Ectodermal cell (in vitro differentiated cells): ENCODE results near the gene GFOD2.
"Not testable (repeated sequence)": the region's sequence is repeated elsewhere in the genome, so short reads cannot be mapped to it uniquely, and the experiment has no call there.

ENCODE experiments used
- H3K27ac ChIP-seq: 2 replicates; pipeline ENCODE4 v1.7.0; 2013; ENCODE audit warnings: mild to moderate bottlenecking, low read depth, low read length; ENCODE audit not compliant: insufficient read depth, poor library complexity, severe bottlenecking
- H3K27me3 ChIP-seq: 2 replicates; pipeline ENCODE4 v1.7.0; 2013; ENCODE audit warnings: mild to moderate bottlenecking, low read length; ENCODE audit not compliant: insufficient read depth, control insufficient read depth, poor library complexity, severe bottlenecking
- H3K36me3 ChIP-seq: one replicate; pipeline ENCODE4 v1.7.0; 2013; ENCODE audit warnings: low read length; ENCODE audit not compliant: control insufficient read depth, insufficient read depth
- H3K4me1 ChIP-seq: one replicate; pipeline ENCODE4 v1.7.0; 2013; ENCODE audit warnings: low read length; ENCODE audit not compliant: control insufficient read depth, insufficient read depth
- H3K4me3 ChIP-seq: 2 replicates; pipeline ENCODE4 v1.7.0; 2013; ENCODE audit warnings: low read depth, low read length, control low read depth; ENCODE audit not compliant: insufficient read depth
- H3K9me3 ChIP-seq: 2 replicates; pipeline ENCODE4 v1.7.0; 2013; ENCODE audit warnings: mild to moderate bottlenecking, low read length, moderate library complexity; ENCODE audit not compliant: control insufficient read depth
- WGBS, 2 experiments: methylation state at CpG; one replicate each; pipeline ENCODE4 v1.1.7; 2013; ENCODE audit warnings: missing lambda C conversion rate in 2 of 2; 5-methylcytosine and 5-hydroxymethylcytosine counted together

The GFOD2 gene

DNA sequence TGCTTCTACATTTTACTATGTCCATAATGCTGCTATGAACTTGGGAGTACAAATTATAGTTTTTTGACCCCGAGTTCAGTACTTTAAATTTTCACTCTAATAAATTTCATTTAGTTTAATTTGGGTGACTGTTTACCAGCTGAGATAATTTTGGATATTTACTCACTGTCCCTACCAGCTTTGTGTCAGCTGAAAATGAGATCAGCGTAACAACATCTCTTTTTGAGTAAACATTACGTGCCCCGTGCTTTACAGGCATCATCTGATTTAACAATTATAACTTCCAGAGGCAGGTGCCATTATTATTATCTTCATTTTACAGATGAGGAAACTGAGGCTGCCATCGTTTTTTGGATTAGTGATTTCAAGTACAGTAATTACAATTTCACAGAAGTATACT, 15.0 kb downstream of the GFOD2 start:
- no peak overlapping the region for H3K27ac ChIP-seq
- WGBS, 2 experiments, result 93 to 99% methylated on average over 4 of the region's 5 CpGs
- no peaks in the 10 kb centered on the region for H3K36me3 ChIP-seq
- H3K9me3 ChIP-seq, result no peaks in the 10 kb centered on the region
- H3K4me1 ChIP-seq, result peaks cover 7% of the 10 kb centered on the region
- H3K27me3 ChIP-seq, result no peaks in the 10 kb centered on the region
- H3K4me3 ChIP-seq, result no peak overlapping the region

DNA sequence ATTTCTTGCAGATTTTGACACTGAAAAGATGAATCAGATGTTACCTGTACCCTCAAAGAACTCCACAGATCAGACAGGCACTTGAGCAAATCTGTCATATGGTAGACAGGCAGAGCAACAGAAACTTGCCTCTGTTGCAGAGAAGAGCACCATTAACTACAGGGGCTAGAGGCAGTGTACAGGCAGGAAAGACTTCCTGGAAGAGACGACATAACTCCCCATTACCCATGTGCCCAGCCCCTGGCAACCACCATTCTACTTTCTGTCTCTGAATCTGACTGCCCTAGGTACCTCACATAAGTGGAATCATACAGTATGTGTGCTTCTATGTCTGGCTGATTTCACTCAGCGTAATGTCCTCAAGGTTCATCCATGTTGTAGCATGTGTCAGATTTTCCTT, 15.5 kb downstream of the GFOD2 start:
- Histone ChIP-seq H3K27me3 (no peaks in the 10 kb centered on the region), H3K36me3 (no peaks in the 10 kb centered on the region), H3K4me3 (no peak overlapping the region), H3K27ac (no peak overlapping the region), H3K4me1 (peaks cover 7% of the 10 kb centered on the region), H3K9me3 (no peaks in the 10 kb centered on the region)
- 89 to 91% methylated on average over 2 of the region's 2 CpGs for WGBS, 2 experiments

DNA sequence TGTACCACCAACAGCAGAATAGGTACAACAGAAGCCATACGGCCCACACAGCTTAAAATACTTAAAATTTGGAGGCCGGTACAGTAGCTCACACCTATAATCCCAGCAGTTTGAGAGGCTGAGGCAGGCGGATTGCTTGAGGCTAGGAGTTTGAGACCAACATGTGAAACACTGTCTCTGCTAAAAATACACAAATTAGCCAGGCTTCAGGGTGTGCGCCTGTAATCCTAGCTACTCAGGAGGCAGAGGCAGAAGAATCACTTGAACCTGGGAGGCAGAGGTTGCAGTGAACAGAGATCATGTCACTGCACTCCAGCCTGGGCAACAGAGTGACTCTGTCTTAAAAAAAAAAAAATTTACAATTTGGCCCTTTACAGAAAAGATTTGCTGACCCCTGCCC, 17.0 kb downstream of the GFOD2 start:
- H3K9me3 ChIP-seq, result no peaks in the 10 kb centered on the region
- peaks cover 7% of the 10 kb centered on the region for H3K4me1 ChIP-seq
- no peak overlapping the region for H3K27ac ChIP-seq
- H3K36me3 ChIP-seq, result no peaks in the 10 kb centered on the region
- H3K27me3 ChIP-seq, result no peaks in the 10 kb centered on the region
- no peak overlapping the region for H3K4me3 ChIP-seq
- 92 to 93% methylated on average over 4 of the region's 4 CpGs for WGBS, 2 experiments

DNA sequence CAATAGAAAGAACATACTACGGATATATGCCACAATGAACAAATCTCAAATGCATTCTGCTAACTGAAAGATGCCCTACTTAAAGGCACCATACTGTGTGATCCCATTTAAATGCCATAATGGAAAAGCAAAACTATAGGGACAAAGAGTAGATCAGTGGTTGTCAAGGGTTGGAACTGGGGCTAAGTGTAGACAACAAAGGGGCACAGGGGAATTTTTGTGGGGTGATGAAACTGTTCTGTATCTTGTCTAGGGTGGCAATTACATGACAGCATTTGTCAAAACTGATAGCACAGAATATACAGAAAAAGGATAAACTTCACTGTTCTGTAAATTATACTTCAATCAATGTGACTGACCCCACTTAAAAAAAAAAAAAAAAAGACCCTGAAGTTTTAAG, 17.7 kb downstream of the GFOD2 start:
- no peak overlapping the region for H3K27ac ChIP-seq
- H3K4me3 ChIP-seq, result no peak overlapping the region
- 94 to 100% methylated on average over 1 of the region's 1 CpG for WGBS, 2 experiments
- no peaks in the 10 kb centered on the region for H3K9me3 ChIP-seq
- H3K4me1 ChIP-seq, result peaks cover 7% of the 10 kb centered on the region
- no peaks in the 10 kb centered on the region for H3K27me3 ChIP-seq
- no peaks in the 10 kb centered on the region for H3K36me3 ChIP-seq

DNA sequence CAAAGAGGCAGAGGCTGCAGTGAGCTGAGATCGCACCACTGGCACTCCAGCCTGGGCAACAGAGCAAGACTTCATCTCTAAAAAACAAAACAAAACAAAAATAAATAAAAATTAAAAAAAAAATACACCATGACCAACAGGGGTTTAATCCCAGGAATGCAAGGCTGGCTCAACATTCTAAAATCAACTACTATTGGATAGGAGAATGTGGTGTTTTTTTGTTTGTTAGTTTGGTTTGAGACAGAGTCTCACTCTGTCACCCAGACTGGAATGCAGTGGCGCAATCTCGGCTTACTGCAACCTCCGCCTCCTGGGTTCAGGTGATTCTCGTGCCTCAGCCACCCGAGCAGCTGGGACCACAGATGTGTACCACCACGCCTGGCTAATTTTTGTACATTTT, 19.9 kb downstream of the GFOD2 start:
- H3K36me3 ChIP-seq, result no peaks in the 10 kb centered on the region
- 95% methylated on average over 7 of the region's 7 CpGs for WGBS, 2 experiments
- H3K4me1 ChIP-seq, result peaks cover 7% of the 10 kb centered on the region
- no peak overlapping the region for H3K4me3 ChIP-seq
- no peaks in the 10 kb centered on the region for H3K27me3 ChIP-seq
- no peaks in the 10 kb centered on the region for H3K9me3 ChIP-seq
- no peak overlapping the region for H3K27ac ChIP-seq

DNA sequence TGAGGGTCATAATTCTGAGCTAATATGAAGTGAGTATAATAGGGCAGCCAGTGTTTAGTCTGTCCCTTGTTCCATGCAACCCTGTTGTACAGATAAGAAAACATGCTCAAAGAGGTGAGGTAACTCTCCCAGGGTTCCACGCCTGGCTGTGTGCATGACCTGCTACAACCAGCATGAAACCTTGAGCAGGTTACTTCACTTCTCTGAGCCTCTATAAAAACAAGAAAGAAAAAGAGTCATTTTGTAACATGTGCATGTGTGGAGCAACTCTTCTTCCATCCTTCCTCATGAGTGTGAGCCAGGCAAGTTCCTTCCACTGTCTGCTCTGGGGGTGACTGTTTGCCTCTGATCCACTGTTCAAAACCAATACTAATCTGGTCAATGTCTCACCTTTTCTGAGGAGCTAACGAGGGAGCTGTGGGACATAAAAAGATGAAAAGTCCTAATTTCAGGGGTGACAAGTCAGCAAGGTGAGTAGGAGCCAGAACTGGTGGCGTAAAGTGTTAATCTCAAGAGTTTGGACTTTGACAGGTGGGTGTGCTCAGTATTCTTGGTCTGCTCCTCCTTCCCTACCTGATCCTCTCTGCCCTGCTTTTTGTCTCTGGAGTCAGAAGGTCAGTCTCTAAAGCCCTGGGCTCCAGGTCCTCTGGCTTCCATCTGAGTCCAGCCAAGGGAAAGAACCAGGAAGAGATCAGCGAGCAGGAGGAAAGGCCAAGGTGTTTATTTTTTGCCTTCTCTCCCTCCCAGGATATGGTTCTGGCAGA, 21.5 kb downstream of the GFOD2 start:
- H3K9me3 ChIP-seq, result no peaks in the 10 kb centered on the region
- H3K4me3 ChIP-seq, result no peak overlapping the region
- H3K27me3 ChIP-seq, result no peaks in the 10 kb centered on the region
- H3K36me3 ChIP-seq, result no peaks in the 10 kb centered on the region
- H3K27ac ChIP-seq, result no peak overlapping the region
- WGBS, 2 experiments, result 94% methylated on average over 4 of the region's 4 CpGs
- H3K4me1 ChIP-seq, result peaks cover 7% of the 10 kb centered on the region

DNA sequence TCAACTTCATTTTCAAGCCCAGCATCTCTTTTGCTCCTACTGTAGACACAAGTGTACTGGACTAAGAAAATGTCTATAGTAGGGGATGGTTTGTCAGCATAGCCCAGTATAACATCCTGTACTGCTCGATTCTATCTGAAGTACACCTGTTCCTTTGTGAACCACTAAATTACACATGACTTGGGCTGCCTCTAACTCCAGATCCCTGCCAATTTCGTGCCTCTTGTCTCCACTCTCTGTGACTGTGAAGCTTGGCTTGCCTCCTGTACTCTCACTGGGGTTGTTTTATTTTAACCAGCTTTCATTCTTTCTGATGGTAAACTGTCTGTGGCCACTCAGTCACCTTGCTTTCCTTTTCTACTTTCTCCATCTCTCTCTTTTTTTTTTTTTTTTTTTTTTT, 24.5 kb downstream of the GFOD2 start:
- Histone ChIP-seq H3K27me3 (no peaks in the 10 kb centered on the region), H3K4me1 (no peaks in the 10 kb centered on the region), H3K27ac (no peak overlapping the region), H3K9me3 (no peaks in the 10 kb centered on the region), H3K4me3 (no peak overlapping the region), H3K36me3 (peaks cover 2% of the 10 kb centered on the region)
- WGBS, 2 experiments, result 89 to 94% methylated on average over 2 of the region's 2 CpGs

DNA sequence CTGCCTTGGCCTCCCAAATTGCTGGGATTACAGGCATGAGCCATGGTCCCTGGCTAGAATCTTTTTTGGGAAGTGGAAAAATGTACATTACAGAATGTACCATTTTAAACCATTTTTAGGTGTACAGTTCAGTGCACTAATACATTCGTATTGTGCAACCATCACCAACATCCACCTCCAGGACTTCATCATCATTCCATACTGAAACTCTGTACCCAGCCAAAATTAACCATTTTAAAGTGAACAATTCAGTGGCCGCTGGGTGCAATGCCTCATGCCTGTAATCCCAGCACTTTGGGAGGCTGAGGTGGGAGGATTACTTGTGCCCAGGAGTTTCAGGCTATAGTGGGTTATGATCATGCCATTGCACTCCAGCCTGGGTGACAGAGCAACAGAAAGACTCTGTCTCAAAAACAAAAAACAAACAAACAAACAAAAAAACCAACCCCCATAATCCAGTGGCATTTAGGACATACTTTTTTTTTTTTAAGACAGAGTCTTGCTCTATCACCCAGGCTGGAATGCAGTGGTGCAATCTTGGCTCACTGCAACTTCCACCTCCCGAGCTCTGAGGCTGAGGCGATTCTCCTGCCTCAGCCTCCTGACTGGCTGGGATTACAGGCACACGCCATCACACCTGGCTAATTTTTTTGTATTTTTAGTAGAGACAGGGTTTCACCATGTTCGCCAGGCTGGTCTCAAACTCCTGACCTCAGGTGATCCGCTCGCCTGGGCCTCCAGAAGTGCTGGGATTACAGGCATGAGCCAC, 25.4 kb downstream of the GFOD2 start:
- WGBS, 2 experiments, result 95 to 96% methylated on average over 8 of the region's 8 CpGs
- not testable (repeated sequence) for H3K27me3 ChIP-seq, H3K4me1 ChIP-seq, H3K36me3 ChIP-seq, H3K27ac ChIP-seq, H3K4me3 ChIP-seq, H3K9me3 ChIP-seq

DNA sequence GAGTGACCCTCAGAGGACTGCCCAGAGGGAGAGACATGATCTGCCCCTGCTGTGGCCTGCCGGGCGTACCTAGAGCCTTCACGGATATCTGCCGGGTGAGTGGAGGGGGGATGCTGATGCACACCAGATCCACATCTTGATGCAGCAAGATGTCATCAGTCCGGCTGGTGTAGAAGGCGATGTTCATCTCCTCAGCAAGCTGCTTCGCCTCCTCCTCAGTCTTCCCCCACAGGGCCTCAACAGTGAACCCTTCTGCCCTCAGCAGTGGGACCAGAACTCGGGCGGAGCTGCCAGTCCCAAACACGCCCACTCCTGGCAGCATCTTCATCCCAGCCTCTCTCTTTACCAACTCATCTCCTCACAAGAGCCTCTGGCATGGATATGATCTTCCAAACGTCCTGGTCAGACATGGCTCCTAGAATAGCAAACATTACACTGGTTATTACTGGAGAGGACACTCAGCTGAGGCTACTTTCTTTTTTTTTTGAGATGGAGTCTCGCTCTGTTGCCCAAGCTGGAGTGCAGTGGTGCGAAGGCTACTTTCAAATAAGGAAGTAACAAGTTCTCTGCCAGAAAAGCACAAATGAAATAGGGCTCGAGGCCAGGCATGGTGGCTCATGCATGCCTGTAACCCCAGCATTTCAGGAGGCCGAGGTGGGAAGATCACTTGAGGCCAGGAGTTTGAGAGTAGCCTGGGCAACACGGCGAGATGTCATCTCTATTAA, 33.6 kb downstream of the GFOD2 start:
- Histone ChIP-seq H3K27ac (no peak overlapping the region), H3K4me3 (no peak overlapping the region), H3K27me3 (no peaks in the 10 kb centered on the region), H3K9me3 (no peaks in the 10 kb centered on the region), H3K36me3 (peaks cover 14% of the 10 kb centered on the region), H3K4me1 (no peaks in the 10 kb centered on the region)
- 92 to 94% methylated on average over 17 of the region's 17 CpGs for WGBS, 2 experiments

DNA sequence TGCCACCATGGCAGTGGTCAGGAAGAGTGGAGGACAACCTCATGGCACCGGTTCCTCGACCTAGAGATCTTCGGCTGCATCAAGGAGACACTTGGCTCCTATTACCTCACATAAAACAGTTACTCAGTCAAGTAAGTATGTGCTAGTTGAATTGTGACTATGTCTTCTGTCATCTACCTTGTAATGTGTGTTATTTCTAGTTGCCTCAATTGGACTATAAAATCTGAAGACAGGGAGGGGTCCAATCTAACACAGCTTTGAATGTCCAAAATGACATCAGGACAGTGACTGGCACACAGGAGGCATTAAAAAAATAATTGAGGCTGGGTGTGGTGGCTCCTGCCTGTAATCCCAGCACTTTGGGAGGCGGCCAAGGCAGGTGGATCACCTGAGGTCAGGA, 35.3 kb downstream of the GFOD2 start:
- peaks cover 11% of the 10 kb centered on the region for H3K36me3 ChIP-seq
- no peaks in the 10 kb centered on the region for H3K9me3 ChIP-seq
- H3K27ac ChIP-seq, result no peak overlapping the region
- H3K27me3 ChIP-seq, result no peaks in the 10 kb centered on the region
- WGBS, 2 experiments, result 94 to 98% methylated on average over 4 of the region's 4 CpGs
- H3K4me1 ChIP-seq, result no peaks in the 10 kb centered on the region
- H3K4me3 ChIP-seq, result no peak overlapping the region
